Esophagus squamous epithelium (tissue), 5 donors: ENCODE measurements around the gene CYSRT1. TPM values are rescaled to one million over a fixed set of nuclear protein-coding genes. Genes with fewer than 3 reads are reported as not detected.

Experiments used
- DNase-seq: peaks from one replicate; lab custom pipeline; 2025; lab: John Stamatoyannopoulos, UW
- H3K27ac ChIP-seq, 4 donors: fragments of 200-600 bp; sonication (generic); one replicate each; pipeline ENCODE4 v1.5.1; 2016 to 2019; ENCODE audit warnings: mild to moderate bottlenecking in 1 of 4
- H3K27me3 ChIP-seq, 4 donors: fragments of 200-600 bp; sonication (generic); 1 replicate in 3 of 4; 2 replicates in 1 of 4; pipeline versions ENCODE4 v1.5.1 to v1.6.0; 2017 to 2021; ENCODE audit warnings: antibody characterized with exemption in 1 of 4
- H3K36me3 ChIP-seq, 3 donors: fragments of 200-600 bp; sonication (generic); one replicate each; pipeline ENCODE4 v1.5.1; 2016 to 2019
- H3K4me1 ChIP-seq, 3 donors: fragments of 200-600 bp; sonication (generic); one replicate each; pipeline ENCODE4 v1.5.1; 2017 to 2019
- H3K4me3 ChIP-seq, 4 donors: fragments of 200-600 bp; sonication (generic); 1 replicate in 3 of 4; 2 replicates in 1 of 4; pipeline ENCODE4 v1.5.1; 2016 to 2019; ENCODE audit warnings: mild to moderate bottlenecking in 2 of 4, moderate library complexity in 1 of 4
- H3K9me3 ChIP-seq, 3 donors: fragments of 200-600 bp; sonication (generic); one replicate each; pipeline ENCODE4 v1.5.1; 2016 to 2019
- CTCF ChIP-seq, 6 experiments: fragments of 450-650 bp in 4 of 6; fragments of 200-600 bp in 2 of 6; sonication (generic) in 2 of 6; IDR thresholded peaks; one replicate each; pipeline ENCODE4 v1.5.1; 2016 to 2019; ENCODE audit warnings: antibody characterized with exemption in 6 of 6, mild to moderate bottlenecking in 4 of 6, moderate library complexity in 4 of 6
- POLR2A ChIP-seq, 4 donors: fragments of 450-650 bp; IDR thresholded peaks; one replicate each; pipeline ENCODE4 v1.6.1; 2017; ENCODE audit warnings: antibody characterized with exemption in 4 of 4, mild to moderate bottlenecking in 4 of 4, moderate library complexity in 3 of 4
- WGBS, 2 donors: methylation state at CpG; one replicate each; pipeline ENCODE4 v1.1.5; 2018; 5-methylcytosine and 5-hydroxymethylcytosine counted together
- intact Hi-C: fragments of 100-400 bp; cut with DNase I; formaldehyde crosslinking; loops from one replicate; pipeline ENCODE4 v1.15.0; 2022
- total RNA-seq, 4 donors: library from RNA; depleted of rRNA; stranded (reverse); fragments of >200 nt; gene quantifications; one replicate each; pipeline ENCODE4 v1.1.0, GENCODE V29; 2016
- donor health status: DM: yes; HTN: yes; CAD: no.

Gene CYSRT1
- total RNA-seq, 4 donors from 2014 or later, result 114 to 301 (median 152) TPM

DNA sequence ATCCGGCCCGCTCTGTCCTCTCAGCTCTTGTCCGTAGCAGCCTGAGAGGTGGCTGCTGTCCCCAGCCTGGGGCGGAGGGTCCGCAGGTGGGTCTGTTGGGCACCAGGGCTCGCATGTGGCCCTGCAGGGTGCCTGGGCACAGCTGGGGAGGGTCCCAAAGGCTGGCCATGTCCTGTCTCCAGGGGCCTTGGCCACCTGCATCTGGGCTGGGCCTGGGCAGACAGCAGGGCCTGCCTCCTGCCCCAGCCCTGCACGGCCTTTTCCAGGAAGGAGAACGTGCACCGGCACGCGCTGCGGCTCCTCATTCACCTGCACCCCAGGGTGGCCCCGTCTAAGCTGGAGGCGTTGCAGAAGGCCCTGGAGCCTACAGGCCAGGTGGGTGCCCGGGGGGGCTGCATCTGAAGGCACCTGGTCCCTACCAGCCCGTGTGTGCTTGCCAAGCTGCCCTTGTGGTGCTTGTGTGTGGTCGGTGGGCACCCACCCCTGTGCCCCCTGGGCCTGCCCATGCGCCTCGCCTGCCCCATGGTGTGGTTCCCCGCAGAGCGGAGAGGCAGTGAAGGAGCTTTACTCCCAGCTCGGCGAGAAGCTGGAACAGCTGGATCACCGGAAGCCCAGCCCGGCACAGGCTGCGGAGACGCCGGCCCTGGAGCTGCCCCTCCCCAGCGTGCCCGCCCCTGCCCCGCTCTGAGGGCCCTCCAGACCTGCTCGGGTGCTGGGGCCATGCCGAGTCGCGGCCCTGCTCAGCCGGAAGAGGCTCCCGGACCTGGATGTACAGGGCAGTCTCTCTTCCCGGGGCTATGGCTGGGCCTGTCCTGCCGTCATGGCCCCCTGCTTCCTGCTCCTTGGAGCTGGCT lies 47.5 kb downstream of the CYSRT1 start:
- no peak for DNase-seq
- Histone ChIP-seq H3K4me3 (no peak overlapping the region), H3K4me1 (peaks cover 28 to 98% (median 43%) of the 10 kb centered on the region in 3 donors), H3K9me3 (no peaks in the 10 kb centered on the region), H3K27me3 (peaks cover 0 to 4% (median 0%) of the 10 kb centered on the region in 4 donors), H3K27ac (no peak overlapping the region), H3K36me3 (peaks cover 10 to 60% (median 12%) of the 10 kb centered on the region in 3 donors)
- intact Hi-C loops, result no loop called here
- WGBS, 2 donors, result 90% methylated on average over 10 of the region's 39 CpGs; no CpG with 5 or more reads in 1 of the 2 donors
- no peak for TF ChIP-seq CTCF (IDR thresholded peaks at IDR 0.05)
- TF ChIP-seq POLR2A (IDR thresholded peaks at IDR 0.05), result no peak

GRCh38 chr9:137273095-137273490 lies 48.1 kb downstream of the CYSRT1 start:
- Histone ChIP-seq H3K4me1 (peaks cover 33 to 100% (median 46%) of the 10 kb centered on the region in 3 donors), H3K27me3 (peaks cover 0 to 11% (median 0%) of the 10 kb centered on the region in 4 donors), H3K4me3 (no peak overlapping the region), H3K36me3 (peaks cover 10 to 54% (median 12%) of the 10 kb centered on the region in 3 donors), H3K27ac (no peak overlapping the region), H3K9me3 (no peaks in the 10 kb centered on the region)
- intact Hi-C loops, result no loop called here
- 71% methylated on average over 7 of the region's 13 CpGs; no CpG with 5 or more reads in 1 of the 2 donors for WGBS, 2 donors
- no peak for DNase-seq
- no peak for TF ChIP-seq POLR2A (IDR thresholded peaks at IDR 0.05)
- TF ChIP-seq CTCF (IDR thresholded peaks at IDR 0.05), result no peak

DNA sequence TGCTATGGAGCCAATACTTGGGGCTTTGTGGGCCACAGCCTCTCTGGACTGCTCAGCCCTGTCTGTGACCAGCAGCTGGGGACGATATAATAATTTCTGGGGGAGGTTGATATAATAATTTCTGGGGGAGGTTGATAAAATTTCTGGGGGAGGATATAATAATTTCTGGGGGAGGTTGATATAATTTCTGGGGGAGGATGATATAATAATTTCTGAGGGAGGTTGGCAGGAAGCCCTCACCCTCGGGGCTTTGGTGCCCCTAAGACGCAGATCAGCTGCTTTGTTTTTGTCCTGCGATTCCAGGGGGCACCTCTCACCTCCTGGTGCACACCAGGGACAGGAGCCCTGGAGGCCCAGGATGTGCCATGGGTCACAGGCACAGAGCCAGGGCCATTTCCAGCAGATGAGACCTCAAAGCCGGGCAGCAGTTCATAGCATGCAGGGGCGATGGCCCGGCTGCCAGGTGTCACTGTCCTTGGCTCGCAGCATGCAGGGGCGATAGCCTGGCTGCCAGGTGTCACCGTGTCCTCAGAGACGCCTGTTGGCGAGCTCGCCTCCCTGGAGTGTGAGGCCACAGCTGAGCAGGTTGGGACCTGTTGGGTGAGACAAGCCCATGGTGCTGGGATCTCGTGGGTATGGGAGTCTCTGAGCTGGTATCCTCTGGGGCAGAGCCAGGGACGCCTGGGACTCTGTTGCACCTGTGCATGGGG lies 48.8 kb downstream of the CYSRT1 start:
- H3K36me3 ChIP-seq, result peaks cover 10 to 47% (median 12%) of the 10 kb centered on the region in 3 donors
- H3K27ac ChIP-seq, result peak overlapping the region; percentile 47 to 92 (median 73)
- H3K4me3 ChIP-seq, result no peak overlapping the region
- H3K27me3 ChIP-seq, result peaks cover 0 to 17% (median 0%) of the 10 kb centered on the region in 4 donors
- 28 to 45% methylated on average over 4 to 5 of the region's 15 CpGs for WGBS, 2 donors
- no peaks in the 10 kb centered on the region for H3K9me3 ChIP-seq
- TF ChIP-seq CTCF (IDR thresholded peaks at IDR 0.05), result no peak
- TF ChIP-seq POLR2A (IDR thresholded peaks at IDR 0.05), result no peak
- peaks cover 40 to 100% (median 48%) of the 10 kb centered on the region in 3 donors for H3K4me1 ChIP-seq
- intact Hi-C loops, result no loop called here
- no peak for DNase-seq

DNA sequence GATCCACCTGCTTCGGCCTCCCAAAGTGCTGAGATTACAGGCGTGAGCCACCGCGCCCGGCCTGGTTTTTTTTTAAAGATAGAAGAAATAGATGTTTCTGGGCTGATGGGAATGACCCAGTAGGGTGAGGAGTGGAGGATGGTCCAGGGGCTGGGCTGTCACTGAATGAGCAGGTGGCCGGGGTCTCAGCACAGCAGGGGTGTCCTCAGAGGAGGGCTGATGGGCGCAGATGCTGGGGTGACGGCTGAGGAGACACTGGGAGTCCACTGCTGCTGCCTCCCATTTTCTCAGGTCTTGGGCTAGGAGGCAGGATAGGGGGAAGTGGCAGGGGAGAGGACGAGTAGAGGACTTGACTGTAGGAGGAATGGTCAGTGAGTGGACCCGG lies 50.2 kb downstream of the CYSRT1 start:
- no peak for TF ChIP-seq POLR2A (IDR thresholded peaks at IDR 0.05)
- no peak for DNase-seq
- H3K4me3 ChIP-seq, result no peak overlapping the region
- intact Hi-C loops, result no loop called here
- no peaks in the 10 kb centered on the region for H3K9me3 ChIP-seq
- peaks cover 10 to 47% (median 12%) of the 10 kb centered on the region in 3 donors for H3K36me3 ChIP-seq
- H3K27me3 ChIP-seq, result peaks cover 0 to 32% (median 0%) of the 10 kb centered on the region in 4 donors
- peaks cover 39 to 89% (median 40%) of the 10 kb centered on the region in 3 donors for H3K4me1 ChIP-seq
- peak overlapping the region in 1 of 4 donors; percentile 92 for H3K27ac ChIP-seq
- 79 to 92% methylated on average over 6 to 8 of the region's 10 CpGs for WGBS, 2 donors

Other genes with a start within 250 kb of the CYSRT1 start
- gene PTGDS, start 247.7 kb upstream of the CYSRT1 start, total RNA-seq, result 100 to 1,000 TPM in 1 of 4 donors, 1 to 10 TPM in 3; 1.7 to 208 (median 4.8) TPM
- gene LCNL1, start 242.2 kb upstream of the CYSRT1 start, total RNA-seq, result under 1 TPM in 1 of 4 donors, not detected in 3; 0.19 TPM
- gene PAXX, start 232.8 kb upstream of the CYSRT1 start, total RNA-seq, result 10 to 100 TPM; 18.3 to 56.3 (median 49.6) TPM
- 100 to 1,000 TPM in 3 of 4 donors, 10 to 100 TPM in 1; 94.8 to 442 (median 200) TPM for gene CLIC3, start 228.6 kb upstream of the CYSRT1 start, total RNA-seq
- 10 to 100 TPM in 2 of 4 donors, 1 to 10 TPM in 2; 3.5 to 14.7 (median 7.6) TPM for gene ABCA2, start 196.9 kb upstream of the CYSRT1 start, total RNA-seq
- gene FUT7, start 193.1 kb upstream of the CYSRT1 start, total RNA-seq, result under 1 TPM in 3 of 4 donors, not detected in 1; 0.13 to 0.38 (median 0.21) TPM
- gene NPDC1, start 179.0 kb upstream of the CYSRT1 start, total RNA-seq, result 10 to 100 TPM; 11.9 to 45.2 (median 20.3) TPM
- 1 to 10 TPM in 2 of 4 donors, under 1 TPM in 2; 0.47 to 1.3 (median 0.86) TPM for gene ENTPD2, start 171.1 kb upstream of the CYSRT1 start, total RNA-seq
- gene SAPCD2, start 154.6 kb upstream of the CYSRT1 start, total RNA-seq, result 10 to 100 TPM in 3 of 4 donors, 1 to 10 TPM in 1; 8.2 to 21.2 (median 14.7) TPM
- 1 to 10 TPM; 2.2 to 4.7 (median 3.7) TPM for gene UAP1L1, start 147.7 kb upstream of the CYSRT1 start, total RNA-seq
- gene MAN1B1, start 138.2 kb upstream of the CYSRT1 start, total RNA-seq, result 10 to 100 TPM; 25.6 to 50.9 (median 39.4) TPM
- 100 to 1,000 TPM in 1 of 4 donors, 10 to 100 TPM in 3; 41.1 to 109 (median 62.4) TPM for gene DPP7, start 110.4 kb upstream of the CYSRT1 start, total RNA-seq
- gene GRIN1, start 86.0 kb upstream of the CYSRT1 start, total RNA-seq, result under 1 TPM in 1 of 4 donors, not detected in 3; 0.38 TPM
- gene LRRC26, start 55.1 kb upstream of the CYSRT1 start, total RNA-seq, result 1 to 10 TPM in 1 of 4 donors, under 1 TPM in 2, not detected in 1; 0.82 to 3.7 (median 0.95) TPM
- gene TMEM210, start 53.1 kb upstream of the CYSRT1 start, total RNA-seq, result not detected
- gene ANAPC2, start 36.6 kb upstream of the CYSRT1 start, total RNA-seq, result 10 to 100 TPM; 14.0 to 34.1 (median 25.1) TPM
- gene SSNA1, start 36.5 kb upstream of the CYSRT1 start, total RNA-seq, result 100 to 1,000 TPM in 2 of 4 donors, 10 to 100 TPM in 2; 67.1 to 124 (median 96.7) TPM
- gene TPRN, start 24.4 kb upstream of the CYSRT1 start, total RNA-seq, result 10 to 100 TPM; 13.0 to 34.2 (median 15.8) TPM
- gene TMEM203, start 19.5 kb upstream of the CYSRT1 start, total RNA-seq, result 10 to 100 TPM; 19.4 to 29.6 (median 25.4) TPM
- 10 to 100 TPM in 1 of 4 donors, 1 to 10 TPM in 3; 5.3 to 11.2 (median 7.7) TPM for gene NDOR1, start 19.5 kb upstream of the CYSRT1 start, total RNA-seq
- 1 to 10 TPM; 2.3 to 3.2 (median 2.5) TPM for gene RNF208, start 2.9 kb upstream of the CYSRT1 start, total RNA-seq
- gene RNF224, start 2.3 kb downstream of the CYSRT1 start, total RNA-seq, result 1 to 10 TPM; 1.2 to 5.2 (median 3.0) TPM
- 1 to 10 TPM in 1 of 4 donors, under 1 TPM in 2, not detected in 1; 0.11 to 1.7 (median 0.38) TPM for gene SLC34A3, start 5.7 kb downstream of the CYSRT1 start, total RNA-seq
- gene TUBB4B, start 16.1 kb downstream of the CYSRT1 start, total RNA-seq, result 100 to 1,000 TPM; 367 to 753 (median 540) TPM
- not detected for gene STPG3, start 26.1 kb downstream of the CYSRT1 start, total RNA-seq
- gene NELFB, start 30.2 kb downstream of the CYSRT1 start, total RNA-seq, result 10 to 100 TPM; 26.1 to 41.4 (median 35.2) TPM
- 10 to 100 TPM in 3 of 4 donors, 1 to 10 TPM in 1; 8.8 to 17.5 (median 13.5) TPM for gene TOR4A, start 52.6 kb downstream of the CYSRT1 start, total RNA-seq
- gene NRARP, start 77.1 kb downstream of the CYSRT1 start, total RNA-seq, result 10 to 100 TPM; 19.6 to 33.9 (median 27.5) TPM
- gene EXD3, start 198.0 kb downstream of the CYSRT1 start, total RNA-seq, result 10 to 100 TPM in 2 of 4 donors, 1 to 10 TPM in 2; 2.8 to 16.8 (median 9.1) TPM
- gene NOXA1, start 198.2 kb downstream of the CYSRT1 start, total RNA-seq, result 1 to 10 TPM; 2.1 to 7.4 (median 4.8) TPM
- not detected for gene ENTPD8, start 216.2 kb downstream of the CYSRT1 start, total RNA-seq
- 10 to 100 TPM; 16.2 to 38.1 (median 20.6) TPM for gene NSMF, start 234.2 kb downstream of the CYSRT1 start, total RNA-seq